GM12892 (cell line): ENCODE results near the gene NCAPG.

Experiments
- POLR2A ChIP-seq: IDR thresholded peaks from 2 replicates; pipeline ENCODE4 v1.6.1; 2011; ENCODE audit warnings: low read depth, low read length, control low read depth
- POLR2AphosphoS5 ChIP-seq: IDR thresholded peaks from 2 replicates; pipeline ENCODE4 v1.6.1; 2011; ENCODE audit warnings: low read depth, low read length, control low read depth
- TAF1 ChIP-seq: IDR thresholded peaks from 2 replicates; pipeline ENCODE4 v1.6.1; 2011; ENCODE audit warnings: low read depth, mild to moderate bottlenecking, control low read depth, low read length, borderline replicate concordance

DNA sequence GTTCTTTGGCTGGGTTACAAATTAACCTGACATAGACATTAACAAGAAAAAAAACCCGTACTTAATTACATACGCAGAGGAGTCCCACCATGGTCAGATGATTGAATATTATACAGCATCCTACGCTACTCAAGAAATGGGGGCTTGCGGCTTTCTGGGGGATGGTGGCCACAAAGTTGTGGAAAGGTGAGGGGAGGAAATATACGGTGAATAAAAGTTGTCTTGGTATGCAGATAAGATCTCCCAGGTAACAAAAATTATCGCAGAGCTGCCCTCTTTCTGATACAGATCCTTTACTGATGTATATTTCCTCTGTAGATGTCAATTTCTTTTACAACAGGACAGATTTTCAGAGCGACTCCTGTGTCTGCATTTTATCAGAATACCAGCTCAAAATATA, 1.1 kb upstream of the NCAPG start:
- TF ChIP-seq POLR2A (no peak), TAF1 (no peak), POLR2AphosphoS5 (no peak)
